Measurements from ENCODE around the gene FLCN.

The FLCN gene

GRCh38 chr17:17235212-17236174, 1.5 kb downstream of the FLCN start:
- no peak for DNase-seq (ENCODE audit: low read depth in 2 of 2)

GRCh38 chr17:17232303-17232621, 4.7 kb downstream of the FLCN start:
- no peak for DNase-seq (ENCODE audit: low read depth in 2 of 2)

GRCh38 chr17:17231621-17232302, 5.2 kb downstream of the FLCN start:
- no peak for DNase-seq (ENCODE audit: low read depth in 2 of 2)

GRCh38 chr17:17229416-17230384, 7.3 kb downstream of the FLCN start:
- no peak for DNase-seq (ENCODE audit: low read depth in 2 of 2)

- DNase-seq (ENCODE audit: low read depth in 2 of 2): no peak
Measured at GRCh38 chr17:17228521-17229279, 8.3 kb downstream of the FLCN start.

GRCh38 chr17:17227608-17228520, 9.1 kb downstream of the FLCN start:
- no peak for DNase-seq (ENCODE audit: low read depth in 2 of 2)

- no peak for DNase-seq (ENCODE audit: low read depth in 2 of 2)
Measured at GRCh38 chr17:17226451-17227265, 10.3 kb downstream of the FLCN start.

- DNase-seq (ENCODE audit: low read depth in 2 of 2): no peak
Measured at GRCh38 chr17:17225901-17226300, 11.1 kb downstream of the FLCN start.

- DNase-seq (ENCODE audit: low read depth in 2 of 2): no peak
Measured at GRCh38 chr17:17224137-17224536, 12.8 kb downstream of the FLCN start.

- no peak for DNase-seq (ENCODE audit: low read depth in 2 of 2)
Measured at GRCh38 chr17:17223736-17224135, 13.2 kb downstream of the FLCN start.

GRCh38 chr17:17221329-17221728, 15.6 kb downstream of the FLCN start:
- no peak for DNase-seq (ENCODE audit: low read depth in 2 of 2)

GRCh38 chr17:17220529-17220928, 16.4 kb downstream of the FLCN start:
- DNase-seq (ENCODE audit: low read depth in 2 of 2): no peak

GRCh38 chr17:17217995-17218394, 19.0 kb downstream of the FLCN start:
- DNase-seq (ENCODE audit: low read depth in 2 of 2): no peak

- no peak for DNase-seq (ENCODE audit: low read depth in 2 of 2)
Measured at GRCh38 chr17:17216776-17217175, 20.2 kb downstream of the FLCN start.

- no peak for DNase-seq (ENCODE audit: low read depth in 2 of 2)
Measured at GRCh38 chr17:17216236-17216635, 20.7 kb downstream of the FLCN start.

- no peak for DNase-seq (ENCODE audit: low read depth in 2 of 2)
Measured at GRCh38 chr17:17215575-17215974, 21.4 kb downstream of the FLCN start.

- no peak for DNase-seq (ENCODE audit: low read depth in 2 of 2)
Measured at GRCh38 chr17:17214646-17215436, 22.1 kb downstream of the FLCN start.

- no peak for DNase-seq (ENCODE audit: low read depth in 2 of 2)
Measured at GRCh38 chr17:17213775-17214174, 23.2 kb downstream of the FLCN start.
